ENCODE results near the gene EVX2.

The EVX2 gene

GRCh38 chr2:176056406-176056805 is 27.4 kb downstream of the EVX2 start:
- Histone ChIP-seq H3K9me3 (ENCODE audit: control insufficient read depth, insufficient read depth, low read depth, low read length) (no peaks in the 10 kb centered on the region), H3K27ac (ENCODE audit: extremely low read depth, low read depth, low read length) (no peak overlapping the region), H3K36me3 (ENCODE audit: control insufficient read depth in 2 of 2, insufficient read depth in 1 of 2, low read length in 2 of 2) (no peaks in the 10 kb centered on the region), H3K4me1 (ENCODE audit: control insufficient read depth, insufficient read depth, low read length) (no peaks in the 10 kb centered on the region), H3K4me3 (ENCODE audit: low read depth, low read length) (no peak overlapping the region)
- TF ChIP-seq ZNF645 (tag by site-specific recombination; IDR thresholded peaks at IDR 0.05): no peak
- peak; percentile 77 for TF ChIP-seq ZNF335 (tag by site-specific recombination; conservative IDR thresholded peaks at IDR 0.05)
- ChIA-PET CTCF (interaction anchor here (1.6 kb wide), 1 partner anchor 23 kb away, joined by 4 read pairs; no protein-coding TSS in a partner anchor), POLR2A (no interaction called here)

GRCh38 chr2:176039375-176039774 is 44.4 kb downstream of the EVX2 start:
- Histone ChIP-seq H3K27ac (ENCODE audit: extremely low read depth, low read depth, low read length) (no peak overlapping the region), H3K4me1 (ENCODE audit: control insufficient read depth, insufficient read depth, low read length) (no peaks in the 10 kb centered on the region), H3K9me3 (ENCODE audit: control insufficient read depth, insufficient read depth, low read depth, low read length) (no peaks in the 10 kb centered on the region), H3K4me3 (ENCODE audit: low read depth, low read length) (no peak overlapping the region), H3K36me3 (ENCODE audit: control insufficient read depth in 2 of 2, insufficient read depth in 1 of 2, low read length in 2 of 2) (no peaks in the 10 kb centered on the region)
- ChIA-PET CTCF (interaction anchor here (1.6 kb wide), 1 partner anchor 46 kb away, joined by 4 read pairs; no protein-coding TSS in a partner anchor), POLR2A (no interaction called here)
- TF ChIP-seq KLF9 (tag by site-specific recombination; IDR thresholded peaks at IDR 0.05; ENCODE audit: low read depth) (no peak), ZNF776 (tag by site-specific recombination; IDR thresholded peaks at IDR 0.05; ENCODE audit: borderline replicate concordance) (no peak), ZBTB17 (tag by site-specific recombination; IDR thresholded peaks at IDR 0.05) (0 out of 2 replicates have a peak, but pooled peaks have one; percentile 12), ZNF211 (tag by site-specific recombination; IDR thresholded peaks at IDR 0.05; ENCODE audit: low read depth) (no peak)

GRCh38 chr2:176038694-176039093 is 45.1 kb downstream of the EVX2 start:
- Histone ChIP-seq H3K9me3 (ENCODE audit: control insufficient read depth, insufficient read depth, low read depth, low read length) (no peaks in the 10 kb centered on the region), H3K4me1 (ENCODE audit: control insufficient read depth, insufficient read depth, low read length) (no peaks in the 10 kb centered on the region), H3K4me3 (ENCODE audit: low read depth, low read length) (no peak overlapping the region), H3K36me3 (ENCODE audit: control insufficient read depth in 2 of 2, insufficient read depth in 1 of 2, low read length in 2 of 2) (no peaks in the 10 kb centered on the region), H3K27ac (ENCODE audit: extremely low read depth, low read depth, low read length) (no peak overlapping the region)
- POLR2A ChIA-PET: no interaction called here
- CTCF ChIA-PET: interaction anchor here (0.6 to 1.6 kb wide), 2 partner anchors 47 to 101 kb away, joined by 3 to 4 read pairs; no protein-coding TSS in a partner anchor
- TF ChIP-seq ZNF449 (tag by site-specific recombination; IDR thresholded peaks at IDR 0.05) (no peak), ZNF664 (tag by site-specific recombination; IDR thresholded peaks at IDR 0.05) (no peak), INSM2 (tag by site-specific recombination; IDR thresholded peaks at IDR 0.05) (no peak), ZNF214 (tag by site-specific recombination; IDR thresholded peaks at IDR 0.05; ENCODE audit: borderline replicate concordance) (no peak), PBX3 (CRISPR knock-in tag; IDR thresholded peaks at IDR 0.05) (no peak), ZXDB (tag by site-specific recombination; IDR thresholded peaks at IDR 0.05) (no peak), ZNF549 (tag by site-specific recombination; IDR thresholded peaks at IDR 0.05) (no peak), ZNF302 (tag by site-specific recombination; IDR thresholded peaks at IDR 0.05; ENCODE audit: low read depth) (no peak), ZNF701 (tag by site-specific recombination; IDR thresholded peaks at IDR 0.05) (no peak), CTCF (tag by site-specific recombination; IDR thresholded peaks at IDR 0.05) (no peak), ZNF362 (tag by site-specific recombination; IDR thresholded peaks at IDR 0.05) (no peak), SETDB1 (IDR thresholded peaks at IDR 0.05; ENCODE audit: insufficient read length, low read length) (no peak), ZBTB1 (tag by site-specific recombination; IDR thresholded peaks at IDR 0.05) (no peak)
